NCI-H526 (cell line): ENCODE results near the gene SEC14L1.

Experiments used
- DNase-seq, 2 experiments: peaks; one replicate each; lab custom pipeline; 2025; lab: John Stamatoyannopoulos, UW

SEC14L1 gene

GRCh38 chr17:77214328-77214727 is 73.6 kb downstream of the SEC14L1 start:
- DNase-seq = no peak

GRCh38 chr17:77214743-77215142 is 74.0 kb downstream of the SEC14L1 start:
- DNase-seq = peak; percentile 34 to 58

- no peak for DNase-seq
Measured at GRCh38 chr17:77215281-77215680, 74.5 kb downstream of the SEC14L1 start.

- DNase-seq = no peak
Measured at GRCh38 chr17:77216486-77216885, 75.7 kb downstream of the SEC14L1 start.

GRCh38 chr17:77217123-77217522 is 76.4 kb downstream of the SEC14L1 start:
- DNase-seq = no peak

- DNase-seq = no peak
Measured at GRCh38 chr17:77217566-77217965, 76.8 kb downstream of the SEC14L1 start.

- DNase-seq = no peak
Measured at GRCh38 chr17:77218902-77219301, 78.1 kb downstream of the SEC14L1 start.

GRCh38 chr17:77222356-77222755 is 81.6 kb downstream of the SEC14L1 start:
- DNase-seq = no peak

- no peak for DNase-seq
Measured at GRCh38 chr17:77223642-77224420, 83.1 kb downstream of the SEC14L1 start.

- DNase-seq = no peak
Measured at GRCh38 chr17:77225265-77225664, 84.5 kb downstream of the SEC14L1 start.

GRCh38 chr17:77227461-77228240 is 86.9 kb downstream of the SEC14L1 start:
- no peak for DNase-seq

- no peak for DNase-seq
Measured at GRCh38 chr17:77228241-77228752, 87.5 kb downstream of the SEC14L1 start.

- DNase-seq = no peak
Measured at GRCh38 chr17:77228816-77229215, 88.0 kb downstream of the SEC14L1 start.

- no peak for DNase-seq
Measured at GRCh38 chr17:77229786-77230435, 89.1 kb downstream of the SEC14L1 start.

GRCh38 chr17:77230436-77230830 is 89.7 kb downstream of the SEC14L1 start:
- no peak for DNase-seq

- DNase-seq = no peak
Measured at GRCh38 chr17:77231076-77231871, 90.5 kb downstream of the SEC14L1 start.

GRCh38 chr17:77233127-77233526 is 92.4 kb downstream of the SEC14L1 start:
- DNase-seq = no peak

GRCh38 chr17:77233635-77234334 is 93.0 kb downstream of the SEC14L1 start:
- peak in 1 of 2 experiments; percentile 28 for DNase-seq

GRCh38 chr17:77234695-77235094 is 93.9 kb downstream of the SEC14L1 start:
- DNase-seq = no peak

- no peak for DNase-seq
Measured at GRCh38 chr17:77235370-77235941, 94.7 kb downstream of the SEC14L1 start.
